ENCODE data around the gene GNAQ. TPM values are rescaled to one million over a fixed set of nuclear protein-coding genes. Genes with fewer than 3 reads are reported as not detected.

The GNAQ gene
- total RNA-seq, 2 experiments from 2014 or later = 17.6 to 24.2 TPM

DNA sequence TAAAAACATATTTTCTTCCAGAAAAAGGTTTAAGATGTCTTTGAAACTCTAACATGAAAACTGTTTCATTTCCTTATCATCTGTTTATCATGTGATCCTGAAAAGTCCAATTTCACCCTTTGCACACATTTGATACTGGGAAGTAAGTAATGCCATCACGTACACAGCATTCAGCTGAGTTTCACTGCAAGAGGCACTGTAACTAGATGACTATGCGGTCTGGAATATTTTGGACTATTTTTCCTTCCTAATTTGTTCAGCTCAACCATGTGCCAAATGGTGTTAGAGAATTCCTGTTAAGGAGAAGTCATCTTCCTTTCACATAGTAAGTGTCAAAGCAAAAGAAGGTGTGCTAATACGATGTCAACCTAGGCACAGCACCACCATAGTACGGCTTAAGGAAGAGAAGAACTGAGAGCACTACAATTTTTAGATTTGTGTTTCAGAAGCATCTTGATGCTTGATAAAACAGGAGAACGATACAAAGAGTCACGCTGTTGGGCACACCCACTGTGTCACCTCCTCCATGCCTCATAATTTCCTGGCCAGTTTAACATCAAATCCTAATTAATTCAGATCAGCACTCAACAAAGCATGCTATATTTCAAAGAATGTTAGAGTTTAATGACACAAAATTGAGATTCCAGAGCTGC lies 77.5 kb downstream of the GNAQ start:
- H3K9me3 Mint-ChIP-seq (ENCODE audit: low read depth) = no peaks in the 10 kb centered on the region
- H3K36me3 Mint-ChIP-seq = no peaks in the 10 kb centered on the region
- H3K27me3 Mint-ChIP-seq = no peaks in the 10 kb centered on the region
- no peak for DNase-seq
- ATAC-seq = no peak
- H3K4me3 Mint-ChIP-seq = no peak overlapping the region
- H3K4me1 Mint-ChIP-seq = peaks cover 12% of the 10 kb centered on the region
- CTCF ChIA-PET = no interaction called here
- H3K27ac Mint-ChIP-seq = no peak overlapping the region

DNA sequence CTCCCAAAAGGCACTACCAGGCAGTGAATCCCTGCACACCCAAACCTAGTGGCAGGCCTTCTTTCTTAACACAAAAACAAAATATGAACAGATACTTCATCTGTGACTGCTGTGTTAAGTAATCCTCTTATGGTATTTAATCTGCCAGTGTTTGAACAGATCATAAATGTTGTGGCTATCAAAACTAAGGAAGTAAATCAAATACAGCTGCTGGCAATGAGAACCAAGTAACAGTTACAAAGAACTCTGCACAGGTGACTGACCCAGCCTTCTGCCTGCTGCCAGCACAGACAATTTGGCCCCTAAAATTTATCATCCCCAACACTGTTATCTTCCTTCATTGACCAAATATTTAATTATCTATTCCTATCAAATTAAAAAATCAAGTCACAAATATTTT lies 78.0 kb downstream of the GNAQ start:
- Mint-ChIP-seq H3K4me1 (peaks cover 12% of the 10 kb centered on the region), H3K27me3 (no peaks in the 10 kb centered on the region), H3K9me3 (ENCODE audit: low read depth) (no peaks in the 10 kb centered on the region), H3K36me3 (no peaks in the 10 kb centered on the region), H3K4me3 (no peak overlapping the region), H3K27ac (no peak overlapping the region)
- CTCF ChIA-PET = no interaction called here
- ATAC-seq (no peak), DNase-seq (no peak)

- ATAC-seq = no peak
- H3K27me3 Mint-ChIP-seq = no peaks in the 10 kb centered on the region
- CTCF ChIA-PET = no interaction called here
- no peak overlapping the region for H3K27ac Mint-ChIP-seq
- DNase-seq = no peak
- H3K4me1 Mint-ChIP-seq = peaks cover 8% of the 10 kb centered on the region
- H3K9me3 Mint-ChIP-seq (ENCODE audit: low read depth) = no peaks in the 10 kb centered on the region
- H3K36me3 Mint-ChIP-seq = no peaks in the 10 kb centered on the region
- no peak overlapping the region for H3K4me3 Mint-ChIP-seq
These were observed 78.8 kb downstream of the GNAQ start for GRCh38 chr9:77952635-77953328.

- no peak for DNase-seq
- Mint-ChIP-seq H3K27me3 (no peaks in the 10 kb centered on the region), H3K4me1 (no peaks in the 10 kb centered on the region), H3K27ac (no peak overlapping the region), H3K4me3 (no peak overlapping the region), H3K36me3 (no peaks in the 10 kb centered on the region), H3K9me3 (ENCODE audit: low read depth) (no peaks in the 10 kb centered on the region)
- no peak for ATAC-seq
- CTCF ChIA-PET = interaction anchor here (1.3 kb wide), 1 partner anchor 10 kb away, joined by 4 read pairs; no protein-coding TSS in a partner anchor
These were observed 80.2 kb downstream of the GNAQ start for GRCh38 chr9:77951369-77951768.

DNA sequence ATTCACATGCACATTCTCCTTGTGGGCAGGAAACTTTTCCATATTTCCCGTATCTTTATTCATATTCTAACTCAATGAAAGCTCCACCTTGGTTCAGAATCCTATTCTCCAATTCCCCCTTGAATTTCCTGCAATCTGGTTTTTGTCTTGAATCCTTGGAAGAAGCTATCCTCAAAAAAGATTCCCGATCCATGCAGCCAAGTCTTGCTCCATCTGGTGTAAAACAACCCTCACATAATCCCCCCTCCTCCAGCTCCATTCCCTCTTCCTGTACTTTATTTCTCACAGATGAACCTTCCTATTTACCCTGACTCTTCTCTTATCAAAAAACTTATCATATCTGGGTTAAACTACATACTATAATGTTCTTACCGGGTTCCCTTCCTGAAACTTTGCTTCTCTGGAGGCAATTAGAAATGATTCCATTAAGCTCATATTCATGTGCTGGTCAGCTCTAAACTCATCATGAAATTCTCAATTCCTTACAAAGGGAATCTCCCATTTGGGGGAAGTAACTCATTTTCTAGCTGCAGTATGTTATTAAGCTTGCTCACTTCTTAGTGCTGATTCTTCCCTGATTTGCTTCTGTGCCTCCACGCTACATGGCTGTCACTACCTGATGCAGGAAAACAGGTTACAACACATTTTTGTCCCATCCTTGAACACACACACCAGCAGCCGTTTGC lies 81.7 kb downstream of the GNAQ start:
- H3K36me3 Mint-ChIP-seq = no peaks in the 10 kb centered on the region
- ATAC-seq (no peak), DNase-seq (no peak)
- H3K27me3 Mint-ChIP-seq = no peaks in the 10 kb centered on the region
- H3K4me3 Mint-ChIP-seq = no peak overlapping the region
- H3K4me1 Mint-ChIP-seq = peaks cover 2% of the 10 kb centered on the region
- CTCF ChIA-PET = interaction anchor here (1.3 kb wide), 1 partner anchor 12 kb away, joined by 4 read pairs; no protein-coding TSS in a partner anchor
- H3K9me3 Mint-ChIP-seq (ENCODE audit: low read depth) = no peaks in the 10 kb centered on the region
- H3K27ac Mint-ChIP-seq = no peak overlapping the region

GRCh38 chr9:77947651-77948050 lies 84.0 kb downstream of the GNAQ start:
- CTCF ChIA-PET = no interaction called here
- H3K9me3 Mint-ChIP-seq (ENCODE audit: low read depth) = no peaks in the 10 kb centered on the region
- ATAC-seq (no peak), DNase-seq (no peak)
- no peak overlapping the region for H3K27ac Mint-ChIP-seq
- H3K36me3 Mint-ChIP-seq = no peaks in the 10 kb centered on the region
- no peaks in the 10 kb centered on the region for H3K27me3 Mint-ChIP-seq
- H3K4me3 Mint-ChIP-seq = no peak overlapping the region
- H3K4me1 Mint-ChIP-seq = peaks cover 9% of the 10 kb centered on the region

DNA sequence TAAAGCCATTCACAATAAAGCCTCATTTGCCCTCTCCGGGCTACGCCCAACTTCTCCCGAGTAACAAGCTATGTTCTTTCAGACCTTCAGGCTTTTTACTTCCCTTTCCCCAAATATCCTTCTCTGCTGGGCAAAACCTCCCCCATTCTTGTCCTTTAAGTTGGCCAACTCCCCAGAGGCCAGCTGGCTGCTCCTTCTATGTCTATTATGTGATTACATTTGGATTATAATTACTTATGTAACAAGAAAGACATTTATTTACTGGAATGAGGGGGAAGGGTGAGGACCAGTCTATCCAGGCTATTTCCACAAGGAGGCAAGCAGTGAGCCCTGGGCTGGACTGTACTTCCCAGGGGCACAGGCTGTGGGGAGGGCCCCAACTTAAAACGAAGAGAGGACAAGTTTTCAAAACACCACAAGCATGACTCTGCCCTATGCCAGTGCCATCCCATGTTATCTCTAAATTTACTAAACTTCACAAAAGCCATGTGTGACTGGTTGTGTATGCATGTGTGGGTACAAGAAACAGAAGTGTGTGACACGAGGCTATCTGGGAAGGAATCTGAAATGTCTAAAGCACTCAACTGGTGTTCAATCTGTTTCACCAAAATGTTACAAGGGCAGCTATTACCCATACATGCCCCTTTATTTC lies 84.5 kb downstream of the GNAQ start:
- CTCF ChIA-PET = no interaction called here
- Mint-ChIP-seq H3K4me1 (peaks cover 9% of the 10 kb centered on the region), H3K4me3 (no peak overlapping the region), H3K36me3 (no peaks in the 10 kb centered on the region), H3K27me3 (no peaks in the 10 kb centered on the region), H3K9me3 (ENCODE audit: low read depth) (no peaks in the 10 kb centered on the region), H3K27ac (no peak overlapping the region)
- no peak for DNase-seq
- ATAC-seq = no peak

- no peak overlapping the region for H3K27ac Mint-ChIP-seq
- no peak overlapping the region for H3K4me3 Mint-ChIP-seq
- no peaks in the 10 kb centered on the region for H3K9me3 Mint-ChIP-seq (ENCODE audit: low read depth)
- ATAC-seq (no peak), DNase-seq (no peak)
- H3K27me3 Mint-ChIP-seq = no peaks in the 10 kb centered on the region
- peaks cover 1% of the 10 kb centered on the region for H3K36me3 Mint-ChIP-seq
- H3K4me1 Mint-ChIP-seq = peaks cover 9% of the 10 kb centered on the region
- CTCF ChIA-PET = no interaction called here
These were observed 85.3 kb downstream of the GNAQ start for GRCh38 chr9:77946296-77946695.

DNA sequence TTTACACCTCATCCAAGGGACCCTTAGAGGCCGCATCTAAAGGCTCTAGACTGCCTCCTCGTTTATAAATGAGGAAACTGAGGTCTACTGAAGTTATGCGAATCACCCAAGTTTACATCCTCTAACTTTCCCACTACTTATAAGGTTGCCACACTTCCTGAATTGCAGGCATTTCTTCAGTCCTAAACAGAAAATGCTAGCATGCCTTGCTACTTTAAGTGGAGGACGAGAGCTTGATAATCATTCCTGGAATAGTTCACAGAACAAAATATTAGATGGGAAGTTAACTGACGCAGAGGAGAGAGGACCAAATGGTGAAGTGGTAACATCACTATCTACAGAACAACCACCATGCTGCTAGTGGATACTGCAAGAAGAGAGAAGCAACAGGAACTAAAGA lies 85.8 kb downstream of the GNAQ start:
- no peak for ATAC-seq
- DNase-seq = no peak
- Mint-ChIP-seq H3K4me1 (peaks cover 9% of the 10 kb centered on the region), H3K27me3 (no peaks in the 10 kb centered on the region), H3K4me3 (no peak overlapping the region), H3K9me3 (ENCODE audit: low read depth) (no peaks in the 10 kb centered on the region), H3K36me3 (peaks cover 1% of the 10 kb centered on the region), H3K27ac (no peak overlapping the region)
- CTCF ChIA-PET = no interaction called here

GRCh38 chr9:77944556-77945243 lies 86.9 kb downstream of the GNAQ start:
- H3K4me3 Mint-ChIP-seq = no peak overlapping the region
- no peaks in the 10 kb centered on the region for H3K9me3 Mint-ChIP-seq (ENCODE audit: low read depth)
- DNase-seq = no peak
- no peak overlapping the region for H3K27ac Mint-ChIP-seq
- CTCF ChIA-PET = no interaction called here
- H3K36me3 Mint-ChIP-seq = peaks cover 1% of the 10 kb centered on the region
- H3K4me1 Mint-ChIP-seq = peaks cover 9% of the 10 kb centered on the region
- no peaks in the 10 kb centered on the region for H3K27me3 Mint-ChIP-seq
- no peak for ATAC-seq

GRCh38 chr9:77943057-77943456 lies 88.6 kb downstream of the GNAQ start:
- H3K9me3 Mint-ChIP-seq (ENCODE audit: low read depth) = no peaks in the 10 kb centered on the region
- CTCF ChIA-PET = interaction anchor here (0.6 kb wide), 1 partner anchor 434 kb away, joined by 4 read pairs; no protein-coding TSS in a partner anchor
- no peak overlapping the region for H3K27ac Mint-ChIP-seq
- peaks cover 1% of the 10 kb centered on the region for H3K36me3 Mint-ChIP-seq
- no peak for ATAC-seq
- H3K4me1 Mint-ChIP-seq = peaks cover 9% of the 10 kb centered on the region
- no peak for DNase-seq
- no peaks in the 10 kb centered on the region for H3K27me3 Mint-ChIP-seq
- no peak overlapping the region for H3K4me3 Mint-ChIP-seq

DNA sequence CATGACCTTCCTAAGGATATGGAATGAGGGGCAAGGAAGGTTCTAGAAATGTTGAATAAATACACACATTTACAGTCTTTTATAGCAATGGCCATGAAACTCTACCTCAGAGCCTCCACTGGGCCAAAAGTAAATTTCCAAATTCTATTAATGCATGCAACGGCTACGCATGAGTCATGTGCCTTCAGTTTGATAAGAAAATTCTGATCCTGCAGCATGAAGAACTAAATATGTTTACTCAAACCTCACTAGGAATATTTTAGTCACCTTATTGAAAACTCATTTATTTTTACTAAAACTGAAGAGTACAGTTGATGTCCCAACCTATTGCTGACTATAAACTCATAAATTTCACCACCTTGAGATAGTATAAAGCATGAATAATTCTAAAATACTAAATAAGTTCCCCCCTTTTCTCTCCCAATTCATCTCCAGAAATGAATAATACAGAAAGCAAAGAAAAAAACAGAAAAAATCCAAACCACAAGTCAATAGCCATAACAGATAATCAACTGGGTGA lies 92.4 kb downstream of the GNAQ start:
- CTCF ChIA-PET = no interaction called here
- no peak for ATAC-seq
- H3K9me3 Mint-ChIP-seq (ENCODE audit: low read depth) = no peaks in the 10 kb centered on the region

GRCh38 chr9:77938163-77938562 lies 93.4 kb downstream of the GNAQ start:
- Mint-ChIP-seq H3K36me3 (peaks cover 1% of the 10 kb centered on the region), H3K4me3 (no peak overlapping the region), H3K27ac (no peak overlapping the region), H3K9me3 (ENCODE audit: low read depth) (no peaks in the 10 kb centered on the region), H3K4me1 (peaks cover 4% of the 10 kb centered on the region), H3K27me3 (no peaks in the 10 kb centered on the region)
- no peak for ATAC-seq
- CTCF ChIA-PET = no interaction called here
- DNase-seq = no peak

More for the DNA sequence above, 92.4 kb downstream of the GNAQ start:
- no peak overlapping the region for H3K4me3 Mint-ChIP-seq
- H3K4me1 Mint-ChIP-seq = peaks cover 7% of the 10 kb centered on the region
- DNase-seq = no peak
- H3K27me3 Mint-ChIP-seq = no peaks in the 10 kb centered on the region
- peaks cover 1% of the 10 kb centered on the region for H3K36me3 Mint-ChIP-seq
- no peak overlapping the region for H3K27ac Mint-ChIP-seq
